GM21786 (cell line): Measurements from ENCODE around the gene BLOC1S3.
"Not testable (repeated sequence)": the region's sequence is repeated elsewhere in the genome, so short reads cannot be mapped to it uniquely, and the experiment has no call there.

Experiments
- ATAC-seq: cut with Tn5 transposase; IDR thresholded peaks from one replicate; pipeline ENCODE4 v1.9.1; 2021; ENCODE audit not compliant: unreplicated experiment

Gene BLOC1S3

GRCh38 chr19:45222724-45223123 lies 44.1 kb downstream of the BLOC1S3 start:
- ATAC-seq = no peak

- ATAC-seq = no peak
Measured at GRCh38 chr19:45223879-45224278, 45.3 kb downstream of the BLOC1S3 start.

GRCh38 chr19:45224645-45225044 lies 46.1 kb downstream of the BLOC1S3 start:
- no peak for ATAC-seq

- ATAC-seq = not testable (repeated sequence)
Measured at GRCh38 chr19:45229056-45229455, 50.5 kb downstream of the BLOC1S3 start.
